Mucosa of stomach (tissue), 1 donor: ENCODE data around the gene CHST10.

ENCODE experiments used
- H3K27me3 ChIP-seq: one replicate; pipeline ENCODE4 v1.7.0; 2013; ENCODE audit warnings: mild to moderate bottlenecking, low read length; ENCODE audit not compliant: control insufficient read depth, insufficient read depth
- H3K36me3 ChIP-seq: one replicate; pipeline ENCODE4 v1.7.0; 2013; ENCODE audit warnings: low read length; ENCODE audit not compliant: control insufficient read depth, insufficient read depth
- H3K4me1 ChIP-seq: one replicate; pipeline ENCODE4 v1.7.0; 2013; ENCODE audit warnings: mild to moderate bottlenecking, low read length; ENCODE audit not compliant: control insufficient read depth, insufficient read depth
- H3K4me3 ChIP-seq: one replicate; pipeline ENCODE4 v1.7.0; 2013; ENCODE audit warnings: low read length
- H3K9ac ChIP-seq: one replicate; pipeline ENCODE4 v1.7.0; 2013; ENCODE audit warnings: mild to moderate bottlenecking, low read length, moderate library complexity
- H3K9me3 ChIP-seq: one replicate; pipeline ENCODE4 v1.7.0; 2013; ENCODE audit warnings: mild to moderate bottlenecking, low read length, moderate library complexity; ENCODE audit not compliant: control insufficient read depth
- donor health status: Pancreatic carcinoma.

Gene CHST10

DNA sequence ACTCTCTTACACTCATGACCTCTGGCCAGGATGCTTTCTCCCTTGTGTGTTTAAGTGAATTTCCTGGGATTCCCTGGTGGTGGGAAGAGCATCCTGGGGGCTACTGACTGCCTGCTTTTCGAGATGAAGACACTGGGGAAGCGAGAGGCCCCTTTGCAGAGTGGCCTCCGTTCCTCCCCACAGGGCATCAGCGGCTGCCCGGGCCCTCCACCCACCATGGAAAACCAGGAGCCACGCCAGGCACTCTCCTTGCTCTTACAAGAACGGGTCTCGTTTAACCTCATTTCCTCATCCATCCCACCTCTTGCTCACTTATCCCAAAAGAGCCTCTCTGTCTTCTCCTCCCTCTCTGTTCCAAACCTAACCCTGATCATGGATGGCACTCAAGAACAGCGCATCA is 17.8 kb downstream of the CHST10 start:
- no peaks in the 10 kb centered on the region for H3K4me1 ChIP-seq
- no peak overlapping the region for H3K9ac ChIP-seq
- H3K9me3 ChIP-seq, result no peaks in the 10 kb centered on the region
- no peaks in the 10 kb centered on the region for H3K27me3 ChIP-seq
- H3K36me3 ChIP-seq, result no peaks in the 10 kb centered on the region
- no peak overlapping the region for H3K4me3 ChIP-seq

DNA sequence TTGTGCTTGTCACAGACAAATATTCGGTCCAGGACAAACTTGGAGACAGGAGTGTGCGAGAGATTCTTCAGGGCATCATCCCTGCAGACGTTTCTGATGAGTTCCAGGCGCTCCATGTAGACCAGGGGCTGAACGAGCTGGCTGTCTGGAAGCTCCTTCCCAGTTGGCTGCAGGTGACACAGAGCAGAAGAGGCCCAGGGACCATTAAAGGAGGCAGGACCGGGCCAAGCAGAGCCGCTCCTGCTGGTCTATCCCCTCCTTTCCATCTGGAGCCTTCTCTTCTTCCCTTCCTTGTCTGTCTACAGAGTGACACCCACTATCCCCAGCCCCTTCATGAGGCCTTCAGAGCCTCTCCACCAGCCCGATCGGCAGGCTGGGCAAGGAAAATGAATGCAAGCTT is 19.5 kb downstream of the CHST10 start:
- Histone ChIP-seq H3K27me3 (no peaks in the 10 kb centered on the region), H3K4me3 (no peak overlapping the region), H3K9me3 (no peaks in the 10 kb centered on the region), H3K9ac (no peak overlapping the region), H3K36me3 (no peaks in the 10 kb centered on the region), H3K4me1 (no peaks in the 10 kb centered on the region)

DNA sequence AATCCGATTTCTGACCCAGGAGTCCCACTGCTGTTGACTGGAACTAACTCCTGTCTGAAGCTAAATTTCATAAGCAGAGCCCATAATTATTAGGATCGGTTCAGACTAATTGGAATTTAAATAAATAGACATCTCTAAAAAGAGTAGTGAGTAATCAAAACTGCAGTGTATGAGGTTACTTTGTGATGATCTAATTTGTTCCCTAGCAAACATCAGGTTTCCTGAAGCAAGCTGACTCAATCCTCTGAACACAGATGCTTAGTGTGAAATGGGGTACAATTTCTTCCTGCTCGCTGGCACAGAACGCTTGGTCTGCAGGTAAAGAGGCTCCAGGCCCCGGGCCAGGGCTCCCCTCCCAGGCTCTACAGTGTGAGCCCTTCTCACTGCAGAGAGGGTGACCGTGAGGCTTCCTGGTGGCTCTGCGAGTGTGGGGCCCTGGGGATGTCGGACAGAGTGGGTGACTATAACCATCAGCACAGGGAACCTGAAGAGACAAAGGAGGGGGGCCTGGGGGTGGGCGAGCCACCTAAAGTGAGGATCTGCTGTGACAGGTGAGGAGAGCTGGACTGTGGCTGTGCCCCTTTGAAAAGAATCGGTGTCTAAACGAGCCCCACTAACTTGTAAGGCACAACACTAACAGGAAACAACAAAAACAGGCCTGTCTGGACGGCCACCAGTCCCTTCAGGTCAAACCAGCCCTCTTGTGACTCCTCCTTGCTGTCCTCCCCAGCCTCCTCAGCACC is 20.2 kb downstream of the CHST10 start:
- Histone ChIP-seq H3K9ac (no peak overlapping the region), H3K36me3 (no peaks in the 10 kb centered on the region), H3K9me3 (no peaks in the 10 kb centered on the region), H3K4me1 (no peaks in the 10 kb centered on the region), H3K4me3 (no peak overlapping the region), H3K27me3 (no peaks in the 10 kb centered on the region)

DNA sequence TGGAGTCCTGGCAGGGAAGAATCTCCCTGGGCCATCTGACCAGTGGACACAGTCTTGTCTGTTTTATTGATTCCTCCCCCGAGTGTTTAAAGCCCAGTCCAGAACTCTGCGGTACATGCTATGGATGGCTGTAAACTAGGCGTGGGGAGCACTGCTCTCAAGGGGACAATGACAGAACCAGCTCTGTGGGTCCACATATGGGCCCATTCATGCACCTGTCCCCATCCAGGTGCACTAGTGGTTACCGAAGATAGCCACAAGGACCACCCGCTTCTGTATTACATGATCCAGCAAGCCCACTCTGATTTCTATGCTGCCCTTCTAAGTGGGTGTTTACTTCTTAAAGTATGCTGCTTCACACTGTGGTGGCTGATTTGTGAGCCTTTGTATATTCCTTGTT is 21.0 kb downstream of the CHST10 start:
- no peaks in the 10 kb centered on the region for H3K4me1 ChIP-seq
- H3K9me3 ChIP-seq, result no peaks in the 10 kb centered on the region
- H3K9ac ChIP-seq, result no peak overlapping the region
- no peak overlapping the region for H3K4me3 ChIP-seq
- no peaks in the 10 kb centered on the region for H3K27me3 ChIP-seq
- no peaks in the 10 kb centered on the region for H3K36me3 ChIP-seq

DNA sequence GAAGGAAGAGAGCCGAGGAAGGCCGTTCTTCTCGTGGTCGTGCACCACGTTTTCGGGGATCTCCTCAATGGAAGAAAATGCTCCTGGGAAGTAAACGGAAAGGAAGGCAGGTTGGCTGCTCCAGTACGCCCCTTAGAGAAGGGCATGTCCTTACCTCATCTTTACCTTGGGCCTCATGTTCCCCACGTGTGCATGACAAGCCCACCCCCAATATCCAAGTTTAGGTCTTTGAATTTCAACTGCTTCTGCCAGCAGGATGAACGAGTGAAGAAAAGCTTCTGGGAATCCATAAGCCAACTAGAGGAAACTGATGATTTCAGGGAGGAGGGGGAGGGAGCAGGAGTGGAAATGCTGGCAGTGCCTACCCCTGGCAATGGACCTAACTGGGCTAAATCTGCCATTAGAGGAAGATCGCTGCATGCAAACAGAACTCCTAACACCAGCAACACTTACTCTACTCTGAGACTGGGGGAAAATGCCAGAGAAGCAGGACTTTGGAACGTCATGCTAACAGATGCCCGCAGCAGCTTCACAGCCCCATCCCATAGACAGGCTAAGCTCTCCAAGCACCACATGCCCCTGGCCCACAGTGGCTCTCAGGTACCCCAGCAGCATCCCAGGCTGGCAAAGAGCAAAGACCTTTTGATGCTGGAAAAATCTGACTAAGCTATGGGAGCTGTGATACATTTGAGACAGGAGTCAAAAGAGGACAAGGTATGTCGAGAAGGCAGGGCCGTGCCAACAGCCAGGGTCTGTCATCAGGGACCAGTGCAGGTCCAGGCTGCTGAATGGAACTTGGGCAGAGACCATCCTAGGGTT is 21.7 kb downstream of the CHST10 start:
- Histone ChIP-seq H3K36me3 (no peaks in the 10 kb centered on the region), H3K4me3 (no peak overlapping the region), H3K27me3 (no peaks in the 10 kb centered on the region), H3K9ac (no peak overlapping the region), H3K9me3 (no peaks in the 10 kb centered on the region), H3K4me1 (no peaks in the 10 kb centered on the region)

DNA sequence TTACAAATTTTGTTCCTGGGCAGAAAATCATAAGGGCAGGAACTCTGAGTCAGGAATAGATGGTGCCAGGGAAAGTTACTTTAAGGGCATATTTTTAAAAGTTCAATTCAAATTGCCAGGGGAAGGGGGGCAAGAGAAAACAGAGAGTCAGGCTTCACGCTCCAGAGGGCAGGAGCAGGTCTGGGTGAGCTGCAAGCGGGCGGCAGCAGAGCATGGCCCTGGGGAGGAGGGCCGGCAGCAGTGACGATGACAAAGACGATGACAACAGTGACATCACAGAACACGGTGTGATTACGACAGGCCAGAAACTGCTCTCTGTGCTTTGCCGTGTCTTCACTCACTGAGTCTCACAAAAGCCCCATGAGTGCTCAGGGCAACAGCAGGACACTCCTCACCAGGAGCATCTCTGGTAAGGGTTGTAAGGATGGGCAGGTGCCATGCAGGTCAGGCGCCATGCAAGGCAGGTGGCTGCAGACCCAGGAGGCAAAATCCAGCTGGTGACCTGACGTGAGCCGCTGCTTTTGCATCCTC is 23.3 kb downstream of the CHST10 start:
- H3K9ac ChIP-seq, result no peak overlapping the region
- no peaks in the 10 kb centered on the region for H3K27me3 ChIP-seq
- no peaks in the 10 kb centered on the region for H3K36me3 ChIP-seq
- no peaks in the 10 kb centered on the region for H3K9me3 ChIP-seq
- H3K4me1 ChIP-seq, result no peaks in the 10 kb centered on the region
- H3K4me3 ChIP-seq, result no peak overlapping the region

DNA sequence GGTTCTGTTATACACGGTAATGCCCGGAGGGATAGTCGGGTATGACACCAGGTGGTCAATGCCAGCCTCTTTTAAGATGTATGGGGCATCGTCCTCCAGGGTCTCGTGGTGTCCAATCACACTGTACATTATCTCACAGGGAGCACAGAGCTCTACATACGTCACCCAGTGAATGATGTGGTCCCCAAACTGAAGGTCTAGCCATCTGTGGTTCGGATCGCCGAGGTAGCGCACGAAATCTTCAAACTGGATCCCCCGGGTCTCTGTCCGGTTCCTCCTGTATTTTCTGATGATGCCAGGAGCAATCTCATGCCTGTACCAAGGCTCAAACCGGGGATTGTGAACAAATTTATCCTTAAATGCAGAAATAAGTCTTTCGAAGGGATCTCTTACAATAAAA is 24.1 kb downstream of the CHST10 start:
- H3K36me3 ChIP-seq, result no peaks in the 10 kb centered on the region
- no peaks in the 10 kb centered on the region for H3K4me1 ChIP-seq
- H3K4me3 ChIP-seq, result no peak overlapping the region
- no peaks in the 10 kb centered on the region for H3K27me3 ChIP-seq
- H3K9ac ChIP-seq, result no peak overlapping the region
- no peaks in the 10 kb centered on the region for H3K9me3 ChIP-seq

DNA sequence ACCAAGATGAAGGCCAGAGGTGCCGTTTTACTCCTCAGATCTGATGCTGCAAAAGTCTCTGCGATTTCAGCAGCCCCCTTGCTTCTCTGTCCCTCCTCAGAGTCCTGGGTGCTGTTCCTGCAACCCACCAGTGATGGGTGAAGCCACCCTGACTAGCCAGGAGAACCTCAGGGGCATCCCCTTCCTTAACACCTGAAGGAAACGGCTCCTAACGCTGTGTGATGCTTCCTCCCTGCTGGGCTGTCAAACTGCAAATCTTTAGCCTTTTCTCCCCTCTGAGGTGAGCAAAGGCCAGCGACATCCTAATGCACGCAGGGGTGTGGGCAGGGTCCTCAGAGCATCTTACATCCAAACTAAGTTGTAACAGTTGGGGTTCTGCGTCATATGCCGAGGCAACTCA is 24.8 kb downstream of the CHST10 start:
- Histone ChIP-seq H3K9me3 (no peaks in the 10 kb centered on the region), H3K4me3 (no peak overlapping the region), H3K4me1 (no peaks in the 10 kb centered on the region), H3K27me3 (no peaks in the 10 kb centered on the region), H3K36me3 (no peaks in the 10 kb centered on the region), H3K9ac (no peak overlapping the region)

DNA sequence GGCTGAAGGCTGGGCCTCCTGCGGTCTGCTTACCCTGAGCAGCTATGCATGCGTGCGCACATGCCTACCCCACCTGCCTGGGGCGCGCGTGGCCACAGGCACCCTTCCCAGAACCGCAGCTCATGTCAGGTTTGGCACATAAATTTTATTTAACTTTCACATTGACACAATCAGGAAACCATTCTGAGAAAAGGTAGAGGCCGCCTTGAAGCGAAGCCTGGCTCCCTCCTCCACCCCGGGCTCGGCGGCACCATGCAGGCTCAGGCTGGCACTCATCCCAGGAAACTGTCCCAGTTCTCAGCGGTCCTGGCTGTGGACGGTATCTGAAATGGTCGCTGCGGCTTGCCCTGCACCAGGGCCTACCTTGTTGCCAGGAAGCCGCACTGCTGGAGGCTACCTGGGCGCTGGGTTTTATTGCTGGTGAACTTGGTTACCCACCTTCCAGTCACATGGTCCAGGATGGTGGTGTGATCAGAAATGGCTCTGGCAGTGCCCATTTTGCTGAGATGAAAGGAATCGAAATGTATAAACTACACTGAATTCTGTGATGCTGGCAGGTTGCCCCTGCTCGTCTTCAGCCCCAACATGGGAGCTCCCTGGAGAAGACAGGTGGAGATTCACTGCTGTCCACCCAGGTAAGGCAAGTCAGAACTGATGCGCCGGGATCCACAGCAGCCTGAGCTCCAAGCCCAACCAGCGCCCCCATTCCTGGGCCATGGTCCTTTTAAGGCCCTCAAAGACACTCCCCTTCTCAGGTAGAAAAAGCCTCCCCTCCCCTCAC is 25.5 kb downstream of the CHST10 start:
- Histone ChIP-seq H3K4me1 (no peaks in the 10 kb centered on the region), H3K36me3 (no peaks in the 10 kb centered on the region)

DNA sequence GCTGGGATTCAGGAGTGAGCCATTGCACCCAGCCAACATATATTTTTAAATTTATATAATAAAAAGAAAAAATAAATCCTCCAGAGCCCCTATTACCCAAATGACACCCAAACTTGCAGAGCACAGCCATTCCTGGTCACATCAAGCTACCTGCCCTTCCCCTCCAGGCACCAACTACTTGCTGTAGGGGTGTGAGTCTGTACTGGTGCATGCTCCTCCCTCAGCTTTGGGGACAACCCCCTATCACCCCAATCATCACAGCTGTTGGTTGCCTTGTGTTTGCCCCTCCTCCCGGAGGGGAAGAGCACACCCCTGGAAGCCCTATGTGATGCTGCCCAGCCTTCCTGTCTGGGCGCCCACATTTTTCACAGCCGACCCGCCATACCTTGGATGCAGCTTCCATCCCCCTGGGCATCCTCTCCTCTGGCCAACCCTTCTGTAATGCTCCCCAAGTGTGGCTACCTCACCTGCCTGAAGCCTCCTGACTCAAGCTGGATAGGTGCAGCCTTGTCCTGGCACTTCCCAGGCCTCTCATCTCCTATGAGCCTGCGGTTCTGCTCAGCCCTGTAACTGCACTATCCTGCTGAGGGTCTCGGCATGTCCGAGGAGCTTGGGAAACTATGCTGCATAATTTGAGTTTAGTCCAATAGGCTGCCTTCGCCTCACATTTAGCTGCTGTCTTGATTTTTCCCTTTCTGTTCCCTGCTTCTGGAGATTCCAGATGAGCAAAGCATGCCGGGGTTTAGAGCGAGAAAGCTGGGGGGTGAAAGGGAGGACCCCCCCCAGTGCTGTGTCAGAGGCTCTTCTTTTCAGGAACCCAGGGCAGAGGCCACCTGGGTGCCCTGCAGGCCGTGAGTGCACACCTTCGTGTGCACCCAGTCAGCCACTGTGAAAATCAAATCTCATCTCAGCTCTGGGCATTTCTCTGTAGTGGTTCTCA is 27.2 kb downstream of the CHST10 start:
- H3K4me3 ChIP-seq, result no peak overlapping the region
- H3K9me3 ChIP-seq, result no peaks in the 10 kb centered on the region
- H3K27me3 ChIP-seq, result no peaks in the 10 kb centered on the region
- no peaks in the 10 kb centered on the region for H3K36me3 ChIP-seq
- H3K4me1 ChIP-seq, result no peaks in the 10 kb centered on the region
- no peak overlapping the region for H3K9ac ChIP-seq

More for the DNA sequence above, 25.5 kb downstream of the CHST10 start:
- Histone ChIP-seq H3K27me3 (no peaks in the 10 kb centered on the region), H3K9ac (no peak overlapping the region), H3K9me3 (no peaks in the 10 kb centered on the region), H3K4me3 (no peak overlapping the region)

DNA sequence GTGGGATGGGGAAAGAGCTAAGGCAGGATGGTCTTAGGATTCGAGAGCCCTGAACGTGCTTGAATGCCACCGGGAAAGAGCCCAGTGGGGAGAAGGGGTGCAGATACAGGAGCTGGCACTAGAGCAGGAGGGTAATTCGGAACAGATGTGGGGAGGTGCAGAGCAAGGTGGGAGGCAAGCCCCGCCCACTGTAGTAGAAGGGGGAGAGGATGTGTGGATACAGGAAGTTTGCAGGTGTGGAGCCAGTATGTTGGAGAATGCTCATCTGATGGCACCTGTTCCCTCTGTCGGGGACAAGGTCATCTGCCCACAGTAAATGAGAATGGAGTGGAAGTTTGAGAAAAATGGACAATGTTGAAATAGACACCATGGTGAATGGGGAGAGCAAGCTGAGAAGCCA is 28.8 kb downstream of the CHST10 start:
- Histone ChIP-seq H3K36me3 (no peaks in the 10 kb centered on the region), H3K4me1 (no peaks in the 10 kb centered on the region), H3K9ac (no peak overlapping the region), H3K4me3 (no peak overlapping the region), H3K9me3 (no peaks in the 10 kb centered on the region), H3K27me3 (no peaks in the 10 kb centered on the region)
